ENCODE measurements around the gene RNF213.

DNA sequence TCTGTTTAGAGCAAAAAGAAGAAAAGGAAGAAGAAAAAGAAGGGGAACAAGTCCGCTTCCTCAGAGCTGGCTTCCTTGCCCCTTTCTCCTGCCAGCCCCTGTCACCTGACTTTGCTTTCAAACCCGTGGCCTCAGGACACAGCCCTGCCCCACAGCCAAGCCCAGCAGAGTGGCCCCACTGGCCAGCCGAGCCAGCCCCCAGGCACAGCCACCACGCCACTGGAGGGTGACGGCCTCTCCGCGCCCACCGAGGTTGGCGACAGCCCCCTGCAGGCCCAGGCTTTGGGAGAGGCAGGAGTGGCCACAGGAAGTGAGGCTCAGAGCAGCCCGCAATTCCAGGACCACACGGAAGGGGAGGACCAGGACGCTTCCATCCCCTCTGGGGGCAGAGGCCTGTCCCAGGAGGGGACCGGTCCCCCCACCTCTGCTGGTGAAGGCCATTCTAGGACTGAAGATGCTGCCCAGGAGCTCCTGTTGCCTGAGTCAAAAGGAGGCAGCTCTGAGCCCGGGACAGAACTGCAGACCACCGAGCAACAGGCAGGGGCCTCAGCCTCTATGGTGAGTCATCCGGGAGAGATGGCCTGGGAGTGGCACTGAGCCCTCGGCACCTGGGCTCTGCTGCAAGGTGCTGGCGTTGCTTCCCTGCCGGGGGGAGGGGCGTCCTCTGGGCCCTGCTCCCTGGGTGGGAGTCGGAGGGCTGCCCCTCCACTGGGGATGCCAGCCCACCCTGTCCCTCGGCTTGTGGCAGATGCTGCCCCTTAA, 27.3 kb downstream of the RNF213 start:
- TF ChIP-seq EZH2phosphoT487 (conservative IDR thresholded peaks at IDR 0.05; ENCODE audit: low read length), result no peak
- TF ChIP-seq, protein P1, sequence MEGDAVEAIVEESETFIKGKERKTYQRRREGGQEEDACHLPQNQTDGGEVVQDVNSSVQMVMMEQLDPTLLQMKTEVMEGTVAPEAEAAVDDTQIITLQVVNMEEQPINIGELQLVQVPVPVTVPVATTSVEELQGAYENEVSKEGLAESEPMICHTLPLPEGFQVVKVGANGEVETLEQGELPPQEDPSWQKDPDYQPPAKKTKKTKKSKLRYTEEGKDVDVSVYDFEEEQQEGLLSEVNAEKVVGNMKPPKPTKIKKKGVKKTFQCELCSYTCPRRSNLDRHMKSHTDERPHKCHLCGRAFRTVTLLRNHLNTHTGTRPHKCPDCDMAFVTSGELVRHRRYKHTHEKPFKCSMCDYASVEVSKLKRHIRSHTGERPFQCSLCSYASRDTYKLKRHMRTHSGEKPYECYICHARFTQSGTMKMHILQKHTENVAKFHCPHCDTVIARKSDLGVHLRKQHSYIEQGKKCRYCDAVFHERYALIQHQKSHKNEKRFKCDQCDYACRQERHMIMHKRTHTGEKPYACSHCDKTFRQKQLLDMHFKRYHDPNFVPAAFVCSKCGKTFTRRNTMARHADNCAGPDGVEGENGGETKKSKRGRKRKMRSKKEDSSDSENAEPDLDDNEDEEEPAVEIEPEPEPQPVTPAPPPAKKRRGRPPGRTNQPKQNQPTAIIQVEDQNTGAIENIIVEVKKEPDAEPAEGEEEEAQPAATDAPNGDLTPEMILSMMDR (IDR thresholded peaks at IDR 0.05; ENCODE audit: insufficient read depth, low read length, poor library complexity, severe bottlenecking), result no peak

Data from SU-DHL-6 (cell line).